Gastroesophageal sphincter (tissue), 3 donors: ENCODE measurements around the gene SLC1A4.

Source experiments
- EP300 ChIP-seq: sonication (generic); formaldehyde crosslinking; IDR thresholded peaks from one replicate; pipeline ENCODE4 v1.6.1; 2017; ENCODE audit warnings: antibody characterized with exemption, mild to moderate bottlenecking
- POLR2A ChIP-seq, 2 donors: fragments of 450-650 bp; IDR thresholded peaks; one replicate each; pipeline ENCODE4 v1.6.1; 2017; ENCODE audit warnings: antibody characterized with exemption in 2 of 2, mild to moderate bottlenecking in 2 of 2, moderate library complexity in 1 of 2
- TF ChIP-seq, protein P1 (sequence below), 4 experiments: fragments of 200-600 bp in 2 of 4; fragments of 450-650 bp in 2 of 4; sonication (generic) in 1 of 4; IDR thresholded peaks; one replicate each; pipeline ENCODE4 v1.5.1; 2017 to 2019; ENCODE audit warnings: antibody characterized with exemption in 4 of 4, mild to moderate bottlenecking in 2 of 4, moderate library complexity in 2 of 4

DNA sequence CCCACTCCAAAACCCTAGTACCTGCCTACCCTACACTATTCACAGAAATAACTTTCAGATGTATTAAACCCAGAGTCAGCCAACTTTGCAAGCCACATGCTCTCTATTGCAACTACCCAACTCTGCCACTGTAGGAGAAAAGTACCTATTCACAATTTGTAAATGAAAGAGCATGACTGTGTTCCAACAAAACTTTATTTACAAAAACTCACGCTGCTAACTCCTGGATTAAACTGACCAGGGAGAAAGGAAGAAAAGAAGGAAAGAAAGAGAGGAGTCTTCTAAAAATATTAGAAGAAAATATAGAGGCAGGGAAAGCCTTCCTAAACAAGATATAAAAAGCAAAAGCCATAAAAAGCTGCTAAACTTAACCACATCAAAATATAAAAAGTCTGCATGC, 24.6 kb downstream of the SLC1A4 start:
- TF ChIP-seq POLR2A (IDR thresholded peaks at IDR 0.05): no peak
- no peak for TF ChIP-seq EP300
- TF ChIP-seq, protein P1, sequence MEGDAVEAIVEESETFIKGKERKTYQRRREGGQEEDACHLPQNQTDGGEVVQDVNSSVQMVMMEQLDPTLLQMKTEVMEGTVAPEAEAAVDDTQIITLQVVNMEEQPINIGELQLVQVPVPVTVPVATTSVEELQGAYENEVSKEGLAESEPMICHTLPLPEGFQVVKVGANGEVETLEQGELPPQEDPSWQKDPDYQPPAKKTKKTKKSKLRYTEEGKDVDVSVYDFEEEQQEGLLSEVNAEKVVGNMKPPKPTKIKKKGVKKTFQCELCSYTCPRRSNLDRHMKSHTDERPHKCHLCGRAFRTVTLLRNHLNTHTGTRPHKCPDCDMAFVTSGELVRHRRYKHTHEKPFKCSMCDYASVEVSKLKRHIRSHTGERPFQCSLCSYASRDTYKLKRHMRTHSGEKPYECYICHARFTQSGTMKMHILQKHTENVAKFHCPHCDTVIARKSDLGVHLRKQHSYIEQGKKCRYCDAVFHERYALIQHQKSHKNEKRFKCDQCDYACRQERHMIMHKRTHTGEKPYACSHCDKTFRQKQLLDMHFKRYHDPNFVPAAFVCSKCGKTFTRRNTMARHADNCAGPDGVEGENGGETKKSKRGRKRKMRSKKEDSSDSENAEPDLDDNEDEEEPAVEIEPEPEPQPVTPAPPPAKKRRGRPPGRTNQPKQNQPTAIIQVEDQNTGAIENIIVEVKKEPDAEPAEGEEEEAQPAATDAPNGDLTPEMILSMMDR (IDR thresholded peaks at IDR 0.05): no peak
